HepG2 (cell line): ENCODE results near the gene SHC1. TPM values are rescaled to one million over a fixed set of nuclear protein-coding genes. Genes with fewer than 3 reads are reported as not detected.
A peak's percentile ranks its signal among the peaks of the same experiment; 100 is the strongest.

Source experiments
- AGO1 ChIP-seq: fragments of 200-400 bp; formaldehyde crosslinking; IDR thresholded peaks from 2 replicates; pipeline ENCODE4 v1.6.1; 2017; ENCODE audit warnings: mild to moderate bottlenecking, low read depth, low read length, moderate library complexity; ENCODE audit not compliant: poor library complexity, severe bottlenecking
- HNRNPL ChIP-seq: fragments of 200-400 bp; formaldehyde crosslinking; IDR thresholded peaks from 2 replicates; pipeline ENCODE4 v1.6.1; 2017; ENCODE audit warnings: mild to moderate bottlenecking, low read depth, low read length
- ZFP90 ChIP-seq: sonication (generic); formaldehyde crosslinking; IDR thresholded peaks from 2 replicates; pipeline ENCODE4 v1.8.0; 2022; ENCODE audit warnings: missing genetic modification reagents, mild to moderate bottlenecking, inconsistent platforms, borderline replicate concordance
- ZNF232 ChIP-seq: sonication (generic); formaldehyde crosslinking; IDR thresholded peaks from 2 replicates; pipeline ENCODE4 v1.4.0; 2020; ENCODE audit warnings: missing genetic modification reagents, borderline replicate concordance
- ZNF329 ChIP-seq: sonication (generic); formaldehyde crosslinking; IDR thresholded peaks from 2 replicates; pipeline ENCODE4 v1.9.0; 2021; ENCODE audit warnings: low read depth, mild to moderate bottlenecking, missing genetic modification reagents
- ZNF430 ChIP-seq: sonication (generic); formaldehyde crosslinking; IDR thresholded peaks from 2 replicates; pipeline ENCODE4 v1.9.0; 2021; ENCODE audit warnings: mild to moderate bottlenecking, missing genetic modification reagents
- polyA plus RNA-seq, 8 experiments: library from polyadenylated mRNA; depleted of rRNA in 3 of 8; stranded (reverse) in 7 of 8; unstranded in 1 of 8; fragments of >200 nt; fragmentation: Illumina TruSeq in 4 of 8; extraction: Trizol in 4 of 8; gene quantifications; 2 replicates each; pipeline versions ENCODE4 v1.2.1 to v1.2.3, GENCODE V29; 2011 to 2016; ENCODE audit warnings: low read depth in 4 of 8, missing spikeins in 1 of 8, mixed read lengths in 1 of 8; ENCODE audit not compliant: insufficient read depth in 1 of 8
- total RNA-seq, 5 experiments: library from RNA; depleted of rRNA; stranded (reverse); fragments of >200 nt; fragmentation: Illumina TruSeq; extraction: Trizol; gene quantifications; 2 replicates each; pipeline ENCODE4 v1.2.3, GENCODE V29; 2016; ENCODE audit warnings: low read depth in 1 of 5
- TF ChIP-seq, protein P1 (sequence below): sonication (generic); formaldehyde crosslinking; IDR thresholded peaks from 2 replicates; pipeline ENCODE4 v1.4.0; 2020; ENCODE audit warnings: missing genetic modification reagents, borderline replicate concordance
- TF ChIP-seq, protein P2 (sequence below): IDR thresholded peaks from 2 replicates; pipeline ENCODE4 v1.6.1; 2016; ENCODE audit warnings: low read depth
- TF ChIP-seq, protein P3 (sequence below): sonication (generic); formaldehyde crosslinking; IDR thresholded peaks from 2 replicates; pipeline ENCODE4 v1.5.1; 2020; ENCODE audit warnings: mild to moderate bottlenecking, missing genetic modification reagents, borderline replicate concordance
- TF ChIP-seq, protein P4 (sequence below): sonication (generic); formaldehyde crosslinking; IDR thresholded peaks from 2 replicates; pipeline ENCODE4 v1.8.1; 2023; ENCODE audit warnings: mild to moderate bottlenecking, missing genetic modification reagents
- TF ChIP-seq, protein P5 (sequence below): sonication (generic); formaldehyde crosslinking; conservative IDR thresholded peaks from 2 replicates; pipeline ENCODE4 v1.4.0; 2020; ENCODE audit warnings: missing genetic modification reagents

Gene SHC1
- total and polyA plus RNA-seq, 2 of the 13 experiments (the other 11 are each of a cell fraction or from before 2014, with no cell fraction given): 52.0 to 137 TPM

DNA sequence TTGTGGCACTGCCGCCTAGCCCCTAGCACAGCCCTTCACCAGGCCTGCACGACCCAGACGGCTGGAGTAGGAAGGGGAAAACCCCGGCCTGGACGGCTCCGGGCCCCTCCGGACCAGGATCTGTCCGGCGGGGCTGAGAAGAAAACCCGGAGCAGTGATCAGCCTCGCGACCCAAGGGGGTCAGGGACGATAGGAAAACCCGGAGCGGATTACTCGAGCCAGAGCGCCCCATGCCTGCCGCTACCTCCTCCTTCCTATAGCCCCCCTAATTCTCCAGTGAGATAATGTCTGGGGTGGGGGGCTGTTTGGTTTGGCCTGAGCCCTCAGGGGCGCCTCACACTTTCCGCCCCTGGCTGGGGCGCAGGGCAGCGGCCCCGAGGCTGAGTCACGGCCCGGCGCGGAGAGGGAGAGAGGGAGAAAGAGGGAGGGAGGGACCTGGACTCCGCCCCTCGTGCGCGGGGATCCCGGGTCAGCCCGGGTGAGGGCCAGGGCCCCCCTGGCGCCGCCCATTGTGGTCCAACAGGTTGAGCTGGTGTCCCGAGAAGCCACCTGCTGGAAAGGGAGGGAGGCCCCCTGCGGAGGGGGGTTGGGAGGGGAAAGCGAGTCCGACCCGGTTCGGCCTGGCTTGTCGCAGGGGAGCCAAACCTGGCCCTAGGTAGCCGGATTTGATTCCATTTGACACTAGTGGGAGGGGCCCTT lies 30.3 kb upstream of the SHC1 start (continued):
- TF ChIP-seq, protein P1, sequence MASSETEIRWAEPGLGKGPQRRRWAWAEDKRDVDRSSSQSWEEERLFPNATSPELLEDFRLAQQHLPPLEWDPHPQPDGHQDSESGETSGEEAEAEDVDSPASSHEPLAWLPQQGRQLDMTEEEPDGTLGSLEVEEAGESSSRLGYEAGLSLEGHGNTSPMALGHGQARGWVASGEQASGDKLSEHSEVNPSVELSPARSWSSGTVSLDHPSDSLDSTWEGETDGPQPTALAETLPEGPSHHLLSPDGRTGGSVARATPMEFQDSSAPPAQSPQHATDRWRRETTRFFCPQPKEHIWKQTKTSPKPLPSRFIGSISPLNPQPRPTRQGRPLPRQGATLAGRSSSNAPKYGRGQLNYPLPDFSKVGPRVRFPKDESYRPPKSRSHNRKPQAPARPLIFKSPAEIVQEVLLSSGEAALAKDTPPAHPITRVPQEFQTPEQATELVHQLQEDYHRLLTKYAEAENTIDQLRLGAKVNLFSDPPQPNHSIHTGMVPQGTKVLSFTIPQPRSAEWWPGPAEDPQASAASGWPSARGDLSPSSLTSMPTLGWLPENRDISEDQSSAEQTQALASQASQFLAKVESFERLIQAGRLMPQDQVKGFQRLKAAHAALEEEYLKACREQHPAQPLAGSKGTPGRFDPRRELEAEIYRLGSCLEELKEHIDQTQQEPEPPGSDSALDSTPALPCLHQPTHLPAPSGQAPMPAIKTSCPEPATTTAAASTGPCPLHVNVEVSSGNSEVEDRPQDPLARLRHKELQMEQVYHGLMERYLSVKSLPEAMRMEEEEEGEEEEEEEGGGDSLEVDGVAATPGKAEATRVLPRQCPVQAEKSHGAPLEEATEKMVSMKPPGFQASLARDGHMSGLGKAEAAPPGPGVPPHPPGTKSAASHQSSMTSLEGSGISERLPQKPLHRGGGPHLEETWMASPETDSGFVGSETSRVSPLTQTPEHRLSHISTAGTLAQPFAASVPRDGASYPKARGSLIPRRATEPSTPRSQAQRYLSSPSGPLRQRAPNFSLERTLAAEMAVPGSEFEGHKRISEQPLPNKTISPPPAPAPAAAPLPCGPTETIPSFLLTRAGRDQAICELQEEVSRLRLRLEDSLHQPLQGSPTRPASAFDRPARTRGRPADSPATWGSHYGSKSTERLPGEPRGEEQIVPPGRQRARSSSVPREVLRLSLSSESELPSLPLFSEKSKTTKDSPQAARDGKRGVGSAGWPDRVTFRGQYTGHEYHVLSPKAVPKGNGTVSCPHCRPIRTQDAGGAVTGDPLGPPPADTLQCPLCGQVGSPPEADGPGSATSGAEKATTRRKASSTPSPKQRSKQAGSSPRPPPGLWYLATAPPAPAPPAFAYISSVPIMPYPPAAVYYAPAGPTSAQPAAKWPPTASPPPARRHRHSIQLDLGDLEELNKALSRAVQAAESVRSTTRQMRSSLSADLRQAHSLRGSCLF (CRISPR knock-in tag): no peak
- TF ChIP-seq, protein P2, sequence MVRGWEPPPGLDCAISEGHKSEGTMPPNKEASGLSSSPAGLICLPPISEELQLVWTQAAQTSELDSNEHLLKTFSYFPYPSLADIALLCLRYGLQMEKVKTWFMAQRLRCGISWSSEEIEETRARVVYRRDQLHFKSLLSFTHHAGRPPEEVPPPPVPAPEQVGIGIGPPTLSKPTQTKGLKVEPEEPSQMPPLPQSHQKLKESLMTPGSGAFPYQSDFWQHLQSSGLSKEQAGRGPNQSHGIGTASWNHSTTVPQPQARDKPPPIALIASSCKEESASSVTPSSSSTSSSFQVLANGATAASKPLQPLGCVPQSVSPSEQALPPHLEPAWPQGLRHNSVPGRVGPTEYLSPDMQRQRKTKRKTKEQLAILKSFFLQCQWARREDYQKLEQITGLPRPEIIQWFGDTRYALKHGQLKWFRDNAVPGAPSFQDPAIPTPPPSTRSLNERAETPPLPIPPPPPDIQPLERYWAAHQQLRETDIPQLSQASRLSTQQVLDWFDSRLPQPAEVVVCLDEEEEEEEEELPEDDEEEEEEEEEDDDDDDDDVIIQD (CRISPR knock-in tag): 0 out of 2 replicates have a peak, but pooled peaks have one; percentile 34
- TF ChIP-seq ZNF430 (CRISPR knock-in tag): peak; percentile 74
- no peak for TF ChIP-seq ZNF329 (CRISPR knock-in tag)
- TF ChIP-seq, protein P3, sequence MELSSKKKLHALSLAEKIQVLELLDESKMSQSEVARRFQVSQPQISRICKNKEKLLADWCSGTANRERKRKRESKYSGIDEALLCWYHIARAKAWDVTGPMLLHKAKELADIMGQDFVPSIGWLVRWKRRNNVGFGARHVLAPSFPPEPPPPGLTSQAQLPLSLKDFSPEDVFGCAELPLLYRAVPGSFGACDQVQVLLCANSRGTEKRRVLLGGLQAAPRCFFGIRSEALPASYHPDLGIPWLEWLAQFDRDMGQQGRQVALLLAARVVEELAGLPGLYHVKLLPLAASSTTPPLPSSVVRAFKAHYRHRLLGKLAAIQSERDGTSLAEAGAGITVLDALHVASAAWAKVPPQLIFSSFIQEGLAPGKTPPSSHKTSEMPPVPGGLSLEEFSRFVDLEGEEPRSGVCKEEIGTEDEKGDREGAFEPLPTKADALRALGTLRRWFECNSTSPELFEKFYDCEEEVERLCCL (CRISPR knock-in tag): no peak
- TF ChIP-seq ZFP90 (CRISPR knock-in tag): no peak; the same call in 1 of the 2 replicates
- TF ChIP-seq, protein P4, sequence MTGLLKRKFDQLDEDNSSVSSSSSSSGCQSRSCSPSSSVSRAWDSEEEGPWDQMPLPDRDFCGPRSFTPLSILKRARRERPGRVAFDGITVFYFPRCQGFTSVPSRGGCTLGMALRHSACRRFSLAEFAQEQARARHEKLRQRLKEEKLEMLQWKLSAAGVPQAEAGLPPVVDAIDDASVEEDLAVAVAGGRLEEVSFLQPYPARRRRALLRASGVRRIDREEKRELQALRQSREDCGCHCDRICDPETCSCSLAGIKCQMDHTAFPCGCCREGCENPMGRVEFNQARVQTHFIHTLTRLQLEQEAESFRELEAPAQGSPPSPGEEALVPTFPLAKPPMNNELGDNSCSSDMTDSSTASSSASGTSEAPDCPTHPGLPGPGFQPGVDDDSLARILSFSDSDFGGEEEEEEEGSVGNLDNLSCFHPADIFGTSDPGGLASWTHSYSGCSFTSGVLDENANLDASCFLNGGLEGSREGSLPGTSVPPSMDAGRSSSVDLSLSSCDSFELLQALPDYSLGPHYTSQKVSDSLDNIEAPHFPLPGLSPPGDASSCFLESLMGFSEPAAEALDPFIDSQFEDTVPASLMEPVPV (CRISPR knock-in tag): peak; percentile 82; the same call in 1 of the 2 replicates
- TF ChIP-seq AGO1: peak; percentile 64
- TF ChIP-seq ZNF232: peak; percentile 12; the same call in 1 of the 2 replicates
- TF ChIP-seq HNRNPL: peak; percentile 91
- TF ChIP-seq, protein P5, sequence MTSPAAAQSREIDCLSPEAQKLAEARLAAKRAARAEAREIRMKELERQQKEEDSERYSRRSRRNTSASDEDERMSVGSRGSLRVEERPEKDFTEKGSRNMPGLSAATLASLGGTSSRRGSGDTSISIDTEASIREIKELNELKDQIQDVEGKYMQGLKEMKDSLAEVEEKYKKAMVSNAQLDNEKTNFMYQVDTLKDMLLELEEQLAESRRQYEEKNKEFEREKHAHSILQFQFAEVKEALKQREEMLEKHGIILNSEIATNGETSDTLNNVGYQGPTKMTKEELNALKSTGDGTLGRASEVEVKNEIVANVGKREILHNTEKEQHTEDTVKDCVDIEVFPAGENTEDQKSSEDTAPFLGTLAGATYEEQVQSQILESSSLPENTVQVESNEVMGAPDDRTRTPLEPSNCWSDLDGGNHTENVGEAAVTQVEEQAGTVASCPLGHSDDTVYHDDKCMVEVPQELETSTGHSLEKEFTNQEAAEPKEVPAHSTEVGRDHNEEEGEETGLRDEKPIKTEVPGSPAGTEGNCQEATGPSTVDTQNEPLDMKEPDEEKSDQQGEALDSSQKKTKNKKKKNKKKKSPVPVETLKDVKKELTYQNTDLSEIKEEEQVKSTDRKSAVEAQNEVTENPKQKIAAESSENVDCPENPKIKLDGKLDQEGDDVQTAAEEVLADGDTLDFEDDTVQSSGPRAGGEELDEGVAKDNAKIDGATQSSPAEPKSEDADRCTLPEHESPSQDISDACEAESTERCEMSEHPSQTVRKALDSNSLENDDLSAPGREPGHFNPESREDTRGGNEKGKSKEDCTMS: no peak
